EL (cell line): ENCODE results near the gene PATL1.
A peak's percentile ranks its signal among the peaks of the same experiment; 100 is the strongest.
"Not testable (repeated sequence)": the region's sequence is repeated elsewhere in the genome, so short reads cannot be mapped to it uniquely, and the experiment has no call there.

ENCODE experiments used
- DNase-seq: peaks from one replicate; pipeline ENCODE4 v3.0.0-alpha.2; 2016

PATL1 gene

GRCh38 chr11:59668950-59669610 lies at the start of gene PATL1:
PATL1 (minus strand) TSS chr11:59669037; CDS start chr11:59668895, 142 bp downstream.
- DNase-seq, result peak; percentile 99

GRCh38 chr11:59716051-59716450 lies 47.2 kb upstream of the PATL1 start:
- DNase-seq, result no peak

- no peak for DNase-seq
Measured at GRCh38 chr11:59713745-59714144, 44.9 kb upstream of the PATL1 start, which contains the start of gene OR10V1. OR10V1 (minus strand) TSS chr11:59713845; CDS start chr11:59713845, 0 bp downstream.

GRCh38 chr11:59710136-59710847 lies 41.5 kb upstream of the PATL1 start:
- no peak for DNase-seq

GRCh38 chr11:59708537-59708936 lies 39.7 kb upstream of the PATL1 start:
- peak; percentile 61 for DNase-seq

GRCh38 chr11:59707371-59707770 lies 38.5 kb upstream of the PATL1 start:
- DNase-seq, result no peak

- DNase-seq, result peak; percentile 97
Measured at GRCh38 chr11:59706518-59707285, 37.9 kb upstream of the PATL1 start.

- DNase-seq, result peak; percentile 48
Measured at GRCh38 chr11:59705294-59705693, 36.5 kb upstream of the PATL1 start.

GRCh38 chr11:59703515-59703914 lies 34.7 kb upstream of the PATL1 start:
- DNase-seq, result not testable (repeated sequence)

GRCh38 chr11:59700157-59700556 lies 31.3 kb upstream of the PATL1 start:
- not testable (repeated sequence) for DNase-seq

GRCh38 chr11:59698506-59698905 lies 29.7 kb upstream of the PATL1 start:
- no peak for DNase-seq

- DNase-seq, result no peak
Measured at GRCh38 chr11:59692915-59693314, 24.1 kb upstream of the PATL1 start.

- DNase-seq, result no peak
Measured at GRCh38 chr11:59691156-59691555, 22.3 kb upstream of the PATL1 start.

GRCh38 chr11:59689015-59689414 lies 20.2 kb upstream of the PATL1 start:
- DNase-seq, result no peak

- not testable (repeated sequence) for DNase-seq
Measured at GRCh38 chr11:59681260-59681725, 12.5 kb upstream of the PATL1 start.

GRCh38 chr11:59680287-59681154 lies 11.7 kb upstream of the PATL1 start:
- peak; percentile 76 for DNase-seq

GRCh38 chr11:59679347-59679746 lies 10.5 kb upstream of the PATL1 start:
- DNase-seq, result no peak

GRCh38 chr11:59678813-59679165 lies 10.0 kb upstream of the PATL1 start:
- no peak for DNase-seq

GRCh38 chr11:59678118-59678812 lies 9.4 kb upstream of the PATL1 start:
- peak; percentile 37 for DNase-seq

GRCh38 chr11:59676205-59676604 lies 7.4 kb upstream of the PATL1 start:
- DNase-seq, result no peak

GRCh38 chr11:59674291-59674690 lies 5.5 kb upstream of the PATL1 start:
- DNase-seq, result no peak

GRCh38 chr11:59673291-59673690 lies 4.5 kb upstream of the PATL1 start:
- no peak for DNase-seq
